ENCODE measurements around the gene MRPL48.

The MRPL48 gene

GRCh38 chr11:73804712-73805111 lies 17.0 kb downstream of the MRPL48 start:
- Histone ChIP-seq H4K20me1 (ENCODE audit: low read depth, low read length) (no peaks in the 10 kb centered on the region), H3K9ac (ENCODE audit: low read length) (no peak overlapping the region), H3K4me3 (ENCODE audit: insufficient read depth, low read length, poor library complexity, severe bottlenecking) (no peak overlapping the region), H3F3A (ENCODE audit: insufficient read depth) (peaks cover 4% of the 10 kb centered on the region; the same call in 1 of the 2 replicates), H2AFZ (ENCODE audit: low read depth, low read length, severe bottlenecking) (no peak overlapping the region), H3K9me3 (ENCODE audit: insufficient read depth, low read length) (no peaks in the 10 kb centered on the region), H3K27ac (ENCODE audit: low read depth, low read length) (no peak overlapping the region), H3K36me3 (ENCODE audit: low read length) (no peaks in the 10 kb centered on the region), H3K27me3 (ENCODE audit: low read length) (no peaks in the 10 kb centered on the region), H3K4me2 (ENCODE audit: low read depth, low read length, poor library complexity, severe bottlenecking) (no peak overlapping the region), H3K9me2 (replicated peaks; ENCODE audit: insufficient read depth, low read length) (no peaks in the 10 kb centered on the region), H3K79me2 (ENCODE audit: insufficient read depth, low read length) (peaks cover 50% of the 10 kb centered on the region)
- TF ChIP-seq CTCF (IDR thresholded peaks at IDR 0.05; ENCODE audit: insufficient read depth, low read length, poor library complexity, severe bottlenecking) (no peak), EZH2phosphoT487 (conservative IDR thresholded peaks at IDR 0.05; ENCODE audit: low read length) (no peak)

- Histone ChIP-seq H2AFZ (ENCODE audit: low read depth, low read length, severe bottlenecking) (no peak overlapping the region), H3K4me2 (ENCODE audit: low read depth, low read length, poor library complexity, severe bottlenecking) (no peak overlapping the region), H3K27me3 (ENCODE audit: low read length) (no peaks in the 10 kb centered on the region), H3K4me3 (ENCODE audit: insufficient read depth, low read length, poor library complexity, severe bottlenecking) (no peak overlapping the region), H3K9me2 (replicated peaks; ENCODE audit: insufficient read depth, low read length) (no peaks in the 10 kb centered on the region), H3K9me3 (ENCODE audit: insufficient read depth, low read length) (no peaks in the 10 kb centered on the region), H3F3A (ENCODE audit: insufficient read depth) (no peaks in the 10 kb centered on the region), H3K79me2 (ENCODE audit: insufficient read depth, low read length) (peaks cover 24% of the 10 kb centered on the region), H3K36me3 (ENCODE audit: low read length) (no peaks in the 10 kb centered on the region), H3K27ac (ENCODE audit: low read depth, low read length) (no peak overlapping the region), H3K9ac (ENCODE audit: low read length) (no peak overlapping the region), H4K20me1 (ENCODE audit: low read depth, low read length) (no peaks in the 10 kb centered on the region)
- TF ChIP-seq CTCF (IDR thresholded peaks at IDR 0.05; ENCODE audit: insufficient read depth, low read length, poor library complexity, severe bottlenecking) (no peak), EZH2phosphoT487 (conservative IDR thresholded peaks at IDR 0.05; ENCODE audit: low read length) (no peak)
These were observed 20.4 kb downstream of the MRPL48 start for GRCh38 chr11:73808052-73808451.

- Histone ChIP-seq H3K4me2 (ENCODE audit: low read depth, low read length, poor library complexity, severe bottlenecking) (no peak overlapping the region), H3K36me3 (ENCODE audit: low read length) (no peaks in the 10 kb centered on the region), H4K20me1 (ENCODE audit: low read depth, low read length) (no peaks in the 10 kb centered on the region), H2AFZ (ENCODE audit: low read depth, low read length, severe bottlenecking) (no peak overlapping the region), H3F3A (ENCODE audit: insufficient read depth) (no peaks in the 10 kb centered on the region), H3K79me2 (ENCODE audit: insufficient read depth, low read length) (peaks cover 7% of the 10 kb centered on the region; the same call in 1 of the 2 replicates), H3K9ac (ENCODE audit: low read length) (no peak overlapping the region), H3K27ac (ENCODE audit: low read depth, low read length) (no peak overlapping the region), H3K9me2 (replicated peaks; ENCODE audit: insufficient read depth, low read length) (no peaks in the 10 kb centered on the region), H3K27me3 (ENCODE audit: low read length) (no peaks in the 10 kb centered on the region), H3K9me3 (ENCODE audit: insufficient read depth, low read length) (no peaks in the 10 kb centered on the region), H3K4me3 (ENCODE audit: insufficient read depth, low read length, poor library complexity, severe bottlenecking) (no peak overlapping the region)
- TF ChIP-seq CTCF (IDR thresholded peaks at IDR 0.05; ENCODE audit: insufficient read depth, low read length, poor library complexity, severe bottlenecking) (no peak), EZH2phosphoT487 (conservative IDR thresholded peaks at IDR 0.05; ENCODE audit: low read length) (no peak)
These were observed 23.0 kb downstream of the MRPL48 start for GRCh38 chr11:73810637-73811036.
